Adrenal gland (tissue), 5 donors: ENCODE data around the gene AKAP13.

Experiments
- CTCF ChIP-seq, 6 experiments: fragments of 450-650 bp in 4 of 6; fragments of 200-600 bp in 2 of 6; sonication (generic) in 1 of 6; IDR thresholded peaks; 1 replicate in 5 of 6; 2 replicates in 1 of 6; pipeline versions ENCODE4 v1.5.1 to v1.8.0; 2016 to 2021; ENCODE audit warnings: antibody characterized with exemption in 6 of 6, mild to moderate bottlenecking in 2 of 6, moderate library complexity in 1 of 6
- POLR2A ChIP-seq, 2 donors: fragments of 450-650 bp; IDR thresholded peaks; one replicate each; pipeline ENCODE4 v1.6.1; 2017; ENCODE audit warnings: antibody characterized with exemption in 2 of 2, mild to moderate bottlenecking in 2 of 2, moderate library complexity in 1 of 2
- donor health status: DM: no; HTN: no; CAD: no.

GRCh38 chr15:85477061-85477460, 96.7 kb downstream of the AKAP13 start:
- TF ChIP-seq CTCF (IDR thresholded peaks at IDR 0.05) (no peak), POLR2A (IDR thresholded peaks at IDR 0.05) (no peak)
